ENCODE measurements around the gene UBAP1L. TPM values are rescaled to one million over a fixed set of nuclear protein-coding genes. Genes with fewer than 3 reads are reported as not detected.

UBAP1L gene
- 1 to 10 TPM; 1.9 to 8.5 TPM for total RNA-seq

DNA sequence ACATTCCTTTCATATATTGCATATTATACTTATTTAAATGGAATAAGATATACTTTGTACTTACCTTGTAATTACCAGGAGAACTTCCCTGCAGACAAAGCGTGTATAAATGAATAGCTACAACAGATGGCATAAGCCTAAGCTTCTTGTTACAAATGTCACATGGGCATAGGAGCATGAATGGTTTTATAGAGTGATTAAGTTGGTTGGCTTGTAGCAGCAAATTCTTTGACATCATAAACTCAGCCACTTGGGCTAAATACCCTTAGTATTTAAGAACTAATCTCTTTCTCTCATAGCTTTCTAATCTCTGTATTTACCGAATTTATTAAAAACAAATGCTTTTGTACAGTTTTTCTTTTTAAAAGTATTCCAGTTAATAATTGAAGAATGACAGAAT lies at the start of gene UBAP1L:
UBAP1L (minus strand) TSS at position 115 of the 400 bp plus-strand sequence. CDS start 8,985 bp downstream, outside the sequence.
- TF ChIP-seq, protein P1, sequence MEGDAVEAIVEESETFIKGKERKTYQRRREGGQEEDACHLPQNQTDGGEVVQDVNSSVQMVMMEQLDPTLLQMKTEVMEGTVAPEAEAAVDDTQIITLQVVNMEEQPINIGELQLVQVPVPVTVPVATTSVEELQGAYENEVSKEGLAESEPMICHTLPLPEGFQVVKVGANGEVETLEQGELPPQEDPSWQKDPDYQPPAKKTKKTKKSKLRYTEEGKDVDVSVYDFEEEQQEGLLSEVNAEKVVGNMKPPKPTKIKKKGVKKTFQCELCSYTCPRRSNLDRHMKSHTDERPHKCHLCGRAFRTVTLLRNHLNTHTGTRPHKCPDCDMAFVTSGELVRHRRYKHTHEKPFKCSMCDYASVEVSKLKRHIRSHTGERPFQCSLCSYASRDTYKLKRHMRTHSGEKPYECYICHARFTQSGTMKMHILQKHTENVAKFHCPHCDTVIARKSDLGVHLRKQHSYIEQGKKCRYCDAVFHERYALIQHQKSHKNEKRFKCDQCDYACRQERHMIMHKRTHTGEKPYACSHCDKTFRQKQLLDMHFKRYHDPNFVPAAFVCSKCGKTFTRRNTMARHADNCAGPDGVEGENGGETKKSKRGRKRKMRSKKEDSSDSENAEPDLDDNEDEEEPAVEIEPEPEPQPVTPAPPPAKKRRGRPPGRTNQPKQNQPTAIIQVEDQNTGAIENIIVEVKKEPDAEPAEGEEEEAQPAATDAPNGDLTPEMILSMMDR (IDR thresholded peaks at IDR 0.05): no peak
- no peak for TF ChIP-seq POLR2AphosphoS5 (IDR thresholded peaks at IDR 0.05)
- no peak for TF ChIP-seq POLR2A (IDR thresholded peaks at IDR 0.05)
- WGBS: 49% methylated on average over 2 of the region's 2 CpGs
- no peaks in the 10 kb centered on the region for H3K4me1 ChIP-seq (replicated peaks)
- intact Hi-C loops (cut with DNase I): no loop called here
- no peaks in the 10 kb centered on the region for H3K27me3 ChIP-seq (replicated peaks; ENCODE audit: insufficient read depth)
- no peaks in the 10 kb centered on the region for H3K9me3 ChIP-seq
- no peak within 1 kb of the TSS for H3K4me3 ChIP-seq
- H3K36me3 ChIP-seq: peaks cover 0 to 9% of the 10 kb centered on the region in 2 donors
- no peak for DNase-seq (ENCODE audit: low spot score)
- no peak within 1 kb of the TSS for H3K27ac ChIP-seq

DNA sequence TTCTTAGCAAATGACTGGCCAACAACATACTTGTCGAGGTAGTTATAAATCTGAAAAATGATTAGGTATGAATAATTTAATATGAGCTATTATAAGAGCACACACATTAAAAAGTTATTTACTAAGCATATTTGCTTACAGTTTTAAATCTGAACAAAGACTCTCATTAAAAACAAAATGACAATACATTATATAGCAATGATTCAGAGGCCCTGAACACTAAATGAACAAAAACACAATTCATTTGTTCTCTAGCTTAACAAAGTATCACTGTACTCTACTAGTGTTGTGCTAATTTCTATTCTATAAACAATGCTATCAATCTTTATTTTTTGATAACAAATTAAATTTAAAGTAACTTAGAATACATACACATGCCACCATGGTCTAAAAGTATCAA lies 49.1 kb upstream of the UBAP1L start:
- no peak overlapping the region for H3K27ac ChIP-seq
- H3K36me3 ChIP-seq: no peaks in the 10 kb centered on the region
- no peaks in the 10 kb centered on the region for H3K9me3 ChIP-seq
- no peak for TF ChIP-seq POLR2A (IDR thresholded peaks at IDR 0.05)
- TF ChIP-seq, protein P1 (IDR thresholded peaks at IDR 0.05): no peak
- no peak for TF ChIP-seq POLR2AphosphoS5 (IDR thresholded peaks at IDR 0.05)
- no peaks in the 10 kb centered on the region for H3K27me3 ChIP-seq (replicated peaks; ENCODE audit: insufficient read depth)
- no peaks in the 10 kb centered on the region for H3K4me1 ChIP-seq (replicated peaks)
- 63% methylated on average over 1 of the region's 1 CpG for WGBS
- no peak for DNase-seq (ENCODE audit: low spot score)
- H3K4me3 ChIP-seq: no peak overlapping the region
- intact Hi-C loops (cut with DNase I): no loop called here

DNA sequence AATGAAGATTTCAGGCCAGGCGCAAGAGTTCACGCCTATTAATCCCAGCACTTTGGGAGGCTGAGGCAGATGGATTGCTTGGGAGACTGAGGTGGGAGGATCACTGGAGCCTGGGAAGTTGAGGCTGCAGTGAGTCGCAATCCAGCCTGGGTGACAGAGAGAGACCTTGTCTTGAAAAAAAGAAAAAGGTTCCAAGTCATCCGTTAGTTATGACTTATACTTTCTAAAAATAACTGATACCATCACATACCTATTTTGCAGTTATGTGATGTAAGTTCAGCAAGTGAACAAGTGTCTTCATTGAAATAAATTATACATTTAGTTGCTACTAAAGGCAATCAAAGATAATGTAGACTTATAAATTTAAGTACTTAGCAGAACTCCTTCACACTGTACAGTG lies 48.0 kb upstream of the UBAP1L start:
- intact Hi-C loops (cut with DNase I): no loop called here
- DNase-seq (ENCODE audit: low spot score): no peak
- Histone ChIP-seq H3K4me1 (replicated peaks) (no peaks in the 10 kb centered on the region), H3K27ac (no peak overlapping the region), H3K36me3 (peaks cover 0 to 4% of the 10 kb centered on the region in 2 donors), H3K9me3 (no peaks in the 10 kb centered on the region), H3K4me3 (no peak overlapping the region), H3K27me3 (replicated peaks; ENCODE audit: insufficient read depth) (no peaks in the 10 kb centered on the region)
- TF ChIP-seq POLR2A (IDR thresholded peaks at IDR 0.05) (no peak), POLR2AphosphoS5 (IDR thresholded peaks at IDR 0.05) (no peak)
- TF ChIP-seq, protein P1 (IDR thresholded peaks at IDR 0.05): no peak
- 87% methylated on average over 4 of the region's 4 CpGs for WGBS

GRCh38 chr15:65156692-65157091 lies 41.7 kb upstream of the UBAP1L start:
- peaks cover 13 to 20% of the 10 kb centered on the region in 2 donors for H3K36me3 ChIP-seq
- DNase-seq (ENCODE audit: low spot score): no peak
- no peak overlapping the region for H3K27ac ChIP-seq
- no peaks in the 10 kb centered on the region for H3K9me3 ChIP-seq
- H3K4me1 ChIP-seq (replicated peaks): no peaks in the 10 kb centered on the region
- TF ChIP-seq POLR2AphosphoS5 (IDR thresholded peaks at IDR 0.05): no peak
- no peak for TF ChIP-seq POLR2A (IDR thresholded peaks at IDR 0.05)
- TF ChIP-seq, protein P1 (IDR thresholded peaks at IDR 0.05): no peak
- intact Hi-C loops (cut with DNase I): no loop called here
- H3K27me3 ChIP-seq (replicated peaks; ENCODE audit: insufficient read depth): no peaks in the 10 kb centered on the region
- 61% methylated on average over 5 of the region's 5 CpGs for WGBS
- no peak overlapping the region for H3K4me3 ChIP-seq

DNA sequence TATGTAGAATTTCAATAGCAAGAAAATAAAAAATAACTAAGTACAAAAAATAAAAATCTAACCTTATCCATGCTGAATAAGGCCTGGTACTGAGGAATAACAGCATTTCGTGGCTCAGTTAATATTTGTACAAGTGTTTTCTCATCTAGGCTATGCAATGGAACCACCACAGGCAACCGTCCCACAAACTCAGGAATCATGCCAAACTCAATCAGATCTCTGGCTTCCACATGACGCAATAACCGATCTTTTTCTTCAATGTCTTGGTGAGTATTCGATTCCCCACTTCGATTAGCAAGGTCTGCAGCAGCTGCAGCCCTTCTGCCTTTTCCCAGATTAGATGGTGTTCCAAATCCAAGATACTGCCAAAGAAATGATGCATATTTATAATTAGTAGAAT lies 39.7 kb upstream of the UBAP1L start:
- Histone ChIP-seq H3K27me3 (replicated peaks; ENCODE audit: insufficient read depth) (no peaks in the 10 kb centered on the region), H3K4me3 (no peak overlapping the region), H3K4me1 (replicated peaks) (no peaks in the 10 kb centered on the region), H3K36me3 (peaks cover 13 to 20% of the 10 kb centered on the region in 2 donors), H3K9me3 (no peaks in the 10 kb centered on the region), H3K27ac (no peak overlapping the region)
- intact Hi-C loops (cut with DNase I): no loop called here
- no peak for DNase-seq (ENCODE audit: low spot score)
- 90% methylated on average over 6 of the region's 6 CpGs for WGBS
- no peak for TF ChIP-seq POLR2AphosphoS5 (IDR thresholded peaks at IDR 0.05)
- TF ChIP-seq POLR2A (IDR thresholded peaks at IDR 0.05): no peak
- TF ChIP-seq, protein P1 (IDR thresholded peaks at IDR 0.05): no peak

All from prostate gland (tissue), 2 donors.